NCI-H345 treated with DMSO at 0.1 percent for 48 hours (cell line): ENCODE data around the gene LTF.
"Not testable (repeated sequence)": the region's sequence is repeated elsewhere in the genome, so short reads cannot be mapped to it uniquely, and the experiment has no call there.

Experiments
- DNase-seq: peaks from one replicate; lab custom pipeline; 2025; ENCODE audit not compliant: unreplicated experiment; lab: John Stamatoyannopoulos, UW

LTF gene

GRCh38 chr3:46398186-46398955 is 66.3 kb downstream of the LTF start:
- no peak for DNase-seq

GRCh38 chr3:46397111-46397510 is 67.6 kb downstream of the LTF start:
- DNase-seq: no peak

GRCh38 chr3:46395766-46396530 is 68.8 kb downstream of the LTF start:
- no peak for DNase-seq

- no peak for DNase-seq
These were observed 69.5 kb downstream of the LTF start for GRCh38 chr3:46395210-46395661.

- no peak for DNase-seq
These were observed 70.9 kb downstream of the LTF start for GRCh38 chr3:46393554-46394434.

GRCh38 chr3:46393011-46393410 is 71.7 kb downstream of the LTF start:
- DNase-seq: no peak

- DNase-seq: not testable (repeated sequence)
These were observed 73.2 kb downstream of the LTF start for GRCh38 chr3:46391526-46391925.

- no peak for DNase-seq
These were observed 75.4 kb downstream of the LTF start for GRCh38 chr3:46389306-46389705.

- not testable (repeated sequence) for DNase-seq
These were observed 75.9 kb downstream of the LTF start for GRCh38 chr3:46388847-46389246.

GRCh38 chr3:46386205-46386604 is 78.5 kb downstream of the LTF start:
- no peak for DNase-seq
